GM12878 (cell line): ENCODE results near the gene CYB5R3. TPM values are rescaled to one million over a fixed set of nuclear protein-coding genes. Genes with fewer than 3 reads are reported as not detected.
"Not testable (repeated sequence)": the region's sequence is repeated elsewhere in the genome, so short reads cannot be mapped to it uniquely, and the experiment has no call there.

Experiments used
- ATAC-seq: fragments of 200-7000 bp; cut with Tn5 transposase; 3 replicates; pipeline ENCODE4 v1.9.1; 2020; ENCODE audit warnings: mild to moderate bottlenecking, moderate library complexity
- BruUV-seq: library from RNA; stranded (reverse); fragments of 400-500 nt; replicated peaks from 2 replicates; lab custom pipeline; 2021; lab: Mats Ljungman, UMichigan
- CTCF ChIA-PET: fragments of 300-600 bp; sonication (Branson Sonifier 250); formaldehyde crosslinking; extraction: SDS; loops from one replicate; lab custom pipeline; 2021; ENCODE audit warnings: inconsistent platforms; lab: Yijun Ruan, JAX
- POLR2A ChIA-PET: fragments of 350-600 bp; formaldehyde crosslinking; extraction: SDS; loops from one replicate; lab custom pipeline; 2021; ENCODE audit warnings: inconsistent platforms; lab: Charles Lee
- RAD21 ChIA-PET: fragments of 300-600 bp; sonication (Branson Sonifier 250); formaldehyde crosslinking; loops from one replicate; lab custom pipeline; 2023; ENCODE audit warnings: antibody characterized with exemption; ENCODE audit not compliant: unreplicated experiment; lab: Charles Lee
- SMC1A ChIA-PET: fragments of 300-600 bp; sonication (Branson Sonifier 250); formaldehyde crosslinking; loops from one replicate; lab custom pipeline; 2023; ENCODE audit not compliant: unreplicated experiment, uncharacterized antibody; lab: Charles Lee
- DNase-seq: peaks from one replicate; pipeline ENCODE4 v3.0.0-alpha.2; 2011; ENCODE audit warnings: low read depth, low spot score
- FAIRE-seq: peaks from 3 replicates; lab custom pipeline; 2011; peaks lifted over from hg19 to GRCh38; lab: Jason Lieb, UNC
- H2AFZ ChIP-seq: 2 replicates; pipeline ENCODE4 v1.6.0; 2011; ENCODE audit warnings: low read depth, low read length, control low read depth; ENCODE audit not compliant: control insufficient read depth
- H3K27ac ChIP-seq: 2 replicates; pipeline ENCODE4 v1.5.1; 2011; ENCODE audit warnings: control low read depth; ENCODE audit not compliant: control insufficient read depth, insufficient read depth
- H3K27me3 ChIP-seq, 2 experiments: replicated peaks in 1 of 2; 2 replicates each; pipeline versions ENCODE4 v1.6.0 to v1.6.1; 2011; ENCODE audit warnings: low read length in 1 of 2; ENCODE audit not compliant: control insufficient read depth in 2 of 2, insufficient read depth in 2 of 2
- H3K36me3 ChIP-seq, 2 experiments: 2 replicates each; pipeline ENCODE4 v1.5.1; 2011; ENCODE audit warnings: low read length in 1 of 2; ENCODE audit not compliant: control insufficient read depth in 2 of 2, insufficient read depth in 2 of 2
- H3K4me1 ChIP-seq: 2 replicates; pipeline ENCODE4 v1.6.1; 2011; ENCODE audit warnings: mild to moderate bottlenecking, low read length, moderate library complexity, mixed read lengths; ENCODE audit not compliant: control insufficient read depth, insufficient read depth
- H3K4me2 ChIP-seq: 2 replicates; pipeline ENCODE4 v1.6.0; 2011; ENCODE audit warnings: control low read depth; ENCODE audit not compliant: control insufficient read depth, insufficient read depth
- H3K4me3 ChIP-seq: fragments of 200-600 bp; sonication (generic); 2 replicates; pipeline ENCODE4 v1.5.1; 2016
- H3K79me2 ChIP-seq: 2 replicates; pipeline ENCODE4 v1.6.0; 2011; ENCODE audit warnings: low read length; ENCODE audit not compliant: control insufficient read depth, insufficient read depth
- H3K9ac ChIP-seq: 2 replicates; pipeline ENCODE4 v1.8.0; 2011; ENCODE audit warnings: low read length, control low read depth, mixed read lengths; ENCODE audit not compliant: control insufficient read depth, insufficient read depth
- H3K9me3 ChIP-seq: replicated peaks from 3 replicates; pipeline ENCODE4 v1.5.1; 2011; ENCODE audit warnings: mild to moderate bottlenecking, low read length; ENCODE audit not compliant: control insufficient read depth, insufficient read depth
- H4K20me1 ChIP-seq: 2 replicates; pipeline ENCODE4 v1.6.0; 2011; ENCODE audit not compliant: control insufficient read depth, insufficient read depth
- CHD4 ChIP-seq: fragments of 200-600 bp; sonication (generic); IDR thresholded peaks from 2 replicates; pipeline ENCODE4 v1.6.1; 2016; ENCODE audit warnings: mild to moderate bottlenecking
- IRF4 ChIP-seq: IDR thresholded peaks from 2 replicates; pipeline ENCODE4 v1.6.1; 2011; ENCODE audit warnings: low read depth, low read length
- KAT2A ChIP-seq: conservative IDR thresholded peaks from 2 replicates; pipeline ENCODE4 v1.6.1; 2011; ENCODE audit warnings: low read depth, low read length; ENCODE audit not compliant: control insufficient read depth
- LARP7 ChIP-seq: fragments of 450-650 bp; IDR thresholded peaks from 2 replicates; pipeline ENCODE4 v1.6.1; 2017; ENCODE audit warnings: mild to moderate bottlenecking
- SMARCA5 ChIP-seq: fragments of 450-650 bp; IDR thresholded peaks from 2 replicates; pipeline ENCODE4 v1.6.1; 2017; ENCODE audit warnings: mild to moderate bottlenecking
- SMC3 ChIP-seq: IDR thresholded peaks from 2 replicates; pipeline ENCODE4 v1.6.1; 2011; ENCODE audit warnings: low read length, improper control_type of control experiment, borderline replicate concordance
- STAT1 ChIP-seq: fragments of 450-650 bp; conservative IDR thresholded peaks from 2 replicates; pipeline ENCODE4 v1.6.1; 2014; ENCODE audit warnings: antibody characterized with exemption, mild to moderate bottlenecking
- STAT3 ChIP-seq: IDR thresholded peaks from 2 replicates; pipeline ENCODE4 v1.6.1; 2011; ENCODE audit warnings: low read depth, low read length, improper control_type of control experiment
- SUPT20H ChIP-seq: IDR thresholded peaks from 2 replicates; pipeline ENCODE4 v1.6.1; 2011; ENCODE audit warnings: low read depth, mild to moderate bottlenecking, low read length, moderate library complexity, borderline replicate concordance; ENCODE audit not compliant: control insufficient read depth
- ZBED1 ChIP-seq: IDR thresholded peaks from 2 replicates; pipeline ENCODE4 v1.6.1; 2016; ENCODE audit warnings: borderline replicate concordance
- ZZZ3 ChIP-seq: IDR thresholded peaks from 2 replicates; pipeline ENCODE4 v1.6.1; 2011; ENCODE audit warnings: low read depth; ENCODE audit not compliant: control insufficient read depth, insufficient read length
- WGBS: methylation state at CpG from one replicate; pipeline ENCODE4 v1.1.6; 2016; ENCODE audit warnings: low lambda C conversion rate; ENCODE audit not compliant: insufficient replicate concordance, insufficient coverage; ENCODE audit errors: missing lambda C conversion rate; 5-methylcytosine and 5-hydroxymethylcytosine counted together
- in situ Hi-C: fragments of 300-500 bp; cut with MboI; formaldehyde crosslinking; loops from 9 replicates; pipeline ENCODE4 v1.14.3; 2018; ENCODE audit warnings: mixed read lengths
- intact Hi-C: fragments of 100-400 bp; cut with micrococcal nuclease; formaldehyde crosslinking; loops from one replicate; pipeline ENCODE4 v1.14.2; 2022; ENCODE audit not compliant: unreplicated experiment
- polyA plus RNA-seq, 11 experiments: library from polyadenylated mRNA; depleted of rRNA in 4 of 11; unstranded in 6 of 11; stranded (reverse) in 5 of 11; fragments of >200 nt; fragmentation: Nextera tagmentation in 4 of 11; fragmentation: Illumina TruSeq in 1 of 11; extraction: Ambion mirVana in 4 of 11; extraction: Trizol in 1 of 11; gene quantifications; 1 replicate in 1 of 11; 2 replicates in 10 of 11; pipeline versions ENCODE4 v1.2.1 to v1.2.3, GENCODE V29; 2011 to 2016; ENCODE audit warnings: inconsistent platforms in 2 of 11, missing spikeins in 2 of 11, low read depth in 1 of 11
- total RNA-seq, 4 experiments: library from RNA; depleted of rRNA in 3 of 4; stranded (reverse); fragments of >200 nt in 3 of 4; fragmentation: Illumina TruSeq in 1 of 4; extraction: Trizol in 1 of 4; gene quantifications; 2 replicates each; pipeline versions ENCODE4 v1.2.1 to v1.2.3, GENCODE V29; 2013 to 2021
- TF ChIP-seq, protein P1 (sequence below): fragments of 450-650 bp; IDR thresholded peaks from 2 replicates; pipeline ENCODE4 v1.6.1; 2014; ENCODE audit warnings: mild to moderate bottlenecking
- TF ChIP-seq, protein P2 (sequence below): IDR thresholded peaks from 2 replicates; pipeline ENCODE4 v1.6.1; 2012; ENCODE audit warnings: low read length, inconsistent platforms

The CYB5R3 gene
- total and polyA plus RNA-seq, 10 of the 15 experiments (the other 5 are each of a cell fraction or from before 2014, with no cell fraction given) = 2.0 to 119 (median 67.8) TPM

DNA sequence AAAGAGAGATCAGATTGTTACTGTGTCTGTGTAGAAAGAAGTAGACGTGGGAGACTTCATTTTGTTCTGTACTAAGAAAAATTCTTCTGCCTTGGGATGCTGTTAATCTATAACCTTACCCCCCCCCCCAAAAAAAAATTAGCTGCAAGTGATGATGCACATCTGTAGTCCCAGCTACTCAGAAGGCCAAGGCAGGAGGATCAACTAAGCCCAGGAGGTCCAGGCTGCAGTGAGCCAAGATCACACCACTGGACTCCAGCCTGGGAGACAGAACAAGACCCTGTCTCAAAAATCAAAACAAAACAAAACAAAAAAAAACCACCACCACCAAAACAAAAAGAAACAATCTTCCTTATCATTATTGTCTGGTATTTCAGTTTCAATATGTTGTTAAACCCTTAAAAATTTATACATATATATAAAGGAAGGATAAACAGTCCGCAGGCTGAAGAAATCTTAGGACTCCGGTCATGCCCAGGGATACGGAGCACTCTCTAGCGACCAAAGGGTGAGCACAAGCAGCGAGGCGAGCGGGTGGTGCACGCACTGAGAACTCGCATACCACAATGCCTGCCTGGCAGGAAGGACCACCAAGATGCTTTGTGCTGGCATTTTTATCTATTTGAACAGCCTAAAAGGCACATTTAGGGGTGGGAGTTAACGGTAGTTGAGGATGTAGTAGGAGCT is 40.9 kb downstream of the CYB5R3 start:
- Histone ChIP-seq H3K27ac (no peak overlapping the region), H3K4me3 (no peak overlapping the region), H3K9ac (no peak overlapping the region), H2AFZ (no peak overlapping the region), H4K20me1 (peaks cover 21% of the 10 kb centered on the region; the same call in 1 of the 2 replicates), H3K79me2 (peaks cover 70% of the 10 kb centered on the region), H3K9me3 (no peaks in the 10 kb centered on the region), H3K36me3 (peaks cover 8 to 20% of the 10 kb centered on the region in 2 experiments), H3K4me1 (peaks cover 11% of the 10 kb centered on the region)
- ChIA-PET RAD21 (no interaction called here), SMC1A (interaction anchor here (0.7 kb wide), 1 partner anchor 439 kb away, joined by 3 read pairs; no protein-coding TSS in a partner anchor)
- BruUV-seq = no TSS peak
- FAIRE-seq (no peak), ATAC-seq (no peak), DNase-seq (no peak)
- WGBS = 89% methylated on average over 11 of the region's 11 CpGs
- intact Hi-C loops = no loop called here
- TF ChIP-seq CHD4 (no peak), ZBED1 (no peak), SMARCA5 (no peak), SUPT20H (no peak), KAT2A (no peak), ZZZ3 (no peak), STAT1 (no peak), SMC3 (no peak), LARP7 (no peak), STAT3 (no peak), IRF4 (no peak)
- TF ChIP-seq, protein P1, sequence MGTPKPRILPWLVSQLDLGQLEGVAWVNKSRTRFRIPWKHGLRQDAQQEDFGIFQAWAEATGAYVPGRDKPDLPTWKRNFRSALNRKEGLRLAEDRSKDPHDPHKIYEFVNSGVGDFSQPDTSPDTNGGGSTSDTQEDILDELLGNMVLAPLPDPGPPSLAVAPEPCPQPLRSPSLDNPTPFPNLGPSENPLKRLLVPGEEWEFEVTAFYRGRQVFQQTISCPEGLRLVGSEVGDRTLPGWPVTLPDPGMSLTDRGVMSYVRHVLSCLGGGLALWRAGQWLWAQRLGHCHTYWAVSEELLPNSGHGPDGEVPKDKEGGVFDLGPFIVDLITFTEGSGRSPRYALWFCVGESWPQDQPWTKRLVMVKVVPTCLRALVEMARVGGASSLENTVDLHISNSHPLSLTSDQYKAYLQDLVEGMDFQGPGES = no peak
- TF ChIP-seq, protein P2, sequence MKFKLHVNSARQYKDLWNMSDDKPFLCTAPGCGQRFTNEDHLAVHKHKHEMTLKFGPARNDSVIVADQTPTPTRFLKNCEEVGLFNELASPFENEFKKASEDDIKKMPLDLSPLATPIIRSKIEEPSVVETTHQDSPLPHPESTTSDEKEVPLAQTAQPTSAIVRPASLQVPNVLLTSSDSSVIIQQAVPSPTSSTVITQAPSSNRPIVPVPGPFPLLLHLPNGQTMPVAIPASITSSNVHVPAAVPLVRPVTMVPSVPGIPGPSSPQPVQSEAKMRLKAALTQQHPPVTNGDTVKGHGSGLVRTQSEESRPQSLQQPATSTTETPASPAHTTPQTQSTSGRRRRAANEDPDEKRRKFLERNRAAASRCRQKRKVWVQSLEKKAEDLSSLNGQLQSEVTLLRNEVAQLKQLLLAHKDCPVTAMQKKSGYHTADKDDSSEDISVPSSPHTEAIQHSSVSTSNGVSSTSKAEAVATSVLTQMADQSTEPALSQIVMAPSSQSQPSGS = no peak
- TF ChIP-seq, all 136 proteins: peak for 0
- ChIA-PET CTCF (interaction anchor here (0.8 to 1.3 kb wide), 2 partner anchors 47 to 75 kb away, joined by 3 to 5 read pairs; no protein-coding TSS in a partner anchor), POLR2A (interaction anchor here (0.6 kb wide), 1 partner anchor 264 kb away, joined by 3 read pairs; no protein-coding TSS in a partner anchor)
- H3K27me3 ChIP-seq = no peaks in the 10 kb centered on the region
- H3K4me2 ChIP-seq = no peak overlapping the region
- in situ Hi-C loops = no loop called here

DNA sequence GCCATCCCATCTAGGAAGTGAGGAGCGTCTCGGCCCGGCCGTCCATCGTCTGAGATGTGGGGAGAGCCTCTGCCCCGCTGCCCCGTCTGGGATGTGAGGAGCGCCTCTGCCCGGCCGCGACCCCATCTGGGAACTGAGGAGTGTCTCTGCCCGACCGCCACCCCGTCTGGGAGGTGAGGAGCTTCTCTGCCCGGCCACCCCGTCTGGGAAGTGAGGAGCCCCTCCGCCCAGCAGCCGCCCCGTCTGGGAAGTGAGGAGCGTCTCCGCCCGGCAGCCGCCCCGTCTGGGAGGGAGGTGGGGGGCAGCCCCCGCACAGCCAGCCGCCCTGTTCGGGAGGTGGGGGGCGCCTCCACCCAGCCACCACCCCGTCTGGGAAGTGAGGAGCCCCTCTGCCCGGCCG is 41.6 kb downstream of the CYB5R3 start:
- Histone ChIP-seq H4K20me1 (peaks cover 16% of the 10 kb centered on the region; the same call in 1 of the 2 replicates), H3K36me3 (peaks cover 12 to 20% of the 10 kb centered on the region in 2 experiments), H3K79me2 (peaks cover 63% of the 10 kb centered on the region)
- in situ Hi-C loops, CTCF ChIA-PET, ATAC-seq, H3K4me3 ChIP-seq, H3K4me1 ChIP-seq, intact Hi-C loops, H2AFZ ChIP-seq, POLR2A ChIA-PET, H3K4me2 ChIP-seq, DNase-seq, FAIRE-seq, BruUV-seq, H3K27me3 ChIP-seq, H3K9me3 ChIP-seq, H3K27ac ChIP-seq, SMC1A ChIA-PET, RAD21 ChIA-PET, H3K9ac ChIP-seq: not testable (repeated sequence)
- 97% methylated on average over 25 of the region's 31 CpGs for WGBS
